GM18870 (cell line): ENCODE results near the gene AFM.

ENCODE experiments used
- ATAC-seq: cut with Tn5 transposase; IDR thresholded peaks from one replicate; pipeline ENCODE4 v1.9.1; 2021; ENCODE audit warnings: moderate library complexity; ENCODE audit not compliant: unreplicated experiment

AFM gene

GRCh38 chr4:73481358-73481757, at the start of gene AFM:
TSS of gene AFM (plus strand) at chr4:73481745. CDS start at chr4:73481776, 31 bp downstream.
- no peak for ATAC-seq

- no peak for ATAC-seq
Measured at GRCh38 chr4:73431813-73432168, 49.8 kb upstream of the AFM start.

- ATAC-seq: no peak
Measured at GRCh38 chr4:73432169-73433000, 49.2 kb upstream of the AFM start.

- no peak for ATAC-seq
Measured at GRCh38 chr4:73433140-73433539, 48.4 kb upstream of the AFM start.

- ATAC-seq: no peak
Measured at GRCh38 chr4:73434311-73434710, 47.2 kb upstream of the AFM start.

GRCh38 chr4:73435984-73436383, 45.6 kb upstream of the AFM start, which contains the start of gene AFP:
TSS of gene AFP (plus strand) at chr4:73436221. CDS start at chr4:73436263, 42 bp downstream.
- no peak for ATAC-seq

- no peak for ATAC-seq
Measured at GRCh38 chr4:73436674-73437557, 44.6 kb upstream of the AFM start.

- no peak for ATAC-seq
Measured at GRCh38 chr4:73437558-73437956, 44.0 kb upstream of the AFM start.

GRCh38 chr4:73438048-73438447, 43.5 kb upstream of the AFM start:
- ATAC-seq: no peak

GRCh38 chr4:73438582-73439215, 42.8 kb upstream of the AFM start:
- ATAC-seq: no peak

- no peak for ATAC-seq
Measured at GRCh38 chr4:73439445-73439844, 42.1 kb upstream of the AFM start.

GRCh38 chr4:73439991-73440390, 41.6 kb upstream of the AFM start:
- no peak for ATAC-seq

- ATAC-seq: no peak
Measured at GRCh38 chr4:73440653-73441052, 40.9 kb upstream of the AFM start.

GRCh38 chr4:73442275-73442674, 39.3 kb upstream of the AFM start:
- ATAC-seq: no peak

- ATAC-seq: no peak
Measured at GRCh38 chr4:73443224-73443623, 38.3 kb upstream of the AFM start.

- no peak for ATAC-seq
Measured at GRCh38 chr4:73445383-73446335, 35.9 kb upstream of the AFM start.

- ATAC-seq: peak; percentile 99
Measured at GRCh38 chr4:73446336-73446938, 35.1 kb upstream of the AFM start.

GRCh38 chr4:73447671-73448070, 33.9 kb upstream of the AFM start:
- no peak for ATAC-seq

GRCh38 chr4:73448448-73449203, 32.9 kb upstream of the AFM start:
- ATAC-seq: no peak
